ENCODE measurements around the gene AHNAK.

Gene AHNAK

DNA sequence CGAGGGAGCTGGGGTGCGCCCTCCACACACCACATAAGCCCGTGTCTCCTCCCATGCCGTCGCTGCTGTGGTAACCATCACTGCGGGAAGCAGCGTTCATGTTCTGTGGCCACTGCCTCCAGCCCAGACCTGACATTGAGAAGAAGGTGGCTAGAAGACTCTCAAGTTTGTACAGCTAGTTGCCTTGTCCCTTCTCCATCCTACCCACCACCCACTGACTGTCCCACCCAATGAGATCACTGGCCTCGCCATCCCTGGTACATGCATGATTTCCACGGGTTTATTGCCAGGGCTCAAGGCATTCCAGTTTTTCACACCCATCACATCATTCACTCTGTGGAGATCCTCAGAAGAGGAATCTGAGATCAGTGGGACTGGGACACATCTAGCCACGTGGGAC is 33.0 kb downstream of the AHNAK start:
- 86 to 97% methylated on average over 8 to 9 of the region's 10 CpGs for WGBS, 2 experiments (ENCODE audit: insufficient coverage in 2 of 2)
- Histone ChIP-seq H3K27ac (ENCODE audit: low read depth, low read length, severe bottlenecking) (no peak overlapping the region), H3K36me3 (ENCODE audit: control insufficient read depth, insufficient read depth, low read length) (peaks cover 33% of the 10 kb centered on the region), H3K4me1 (ENCODE audit: control insufficient read depth, insufficient read depth, low read length, poor library complexity, severe bottlenecking) (peaks cover 9% of the 10 kb centered on the region), H3K4me3 (ENCODE audit: extremely low read depth, insufficient read depth, low read length, poor library complexity, severe bottlenecking) (no peak overlapping the region), H3K9me3 (ENCODE audit: control insufficient read depth, low read length) (no peaks in the 10 kb centered on the region)

GRCh38 chr11:62512961-62513360 is 33.6 kb downstream of the AHNAK start:
- H3K27ac ChIP-seq (ENCODE audit: low read depth, low read length, severe bottlenecking) = peak overlapping the region; percentile 41
- WGBS, 2 experiments (ENCODE audit: insufficient coverage in 2 of 2) = 90 to 95% methylated on average over 8 of the region's 8 CpGs

DNA sequence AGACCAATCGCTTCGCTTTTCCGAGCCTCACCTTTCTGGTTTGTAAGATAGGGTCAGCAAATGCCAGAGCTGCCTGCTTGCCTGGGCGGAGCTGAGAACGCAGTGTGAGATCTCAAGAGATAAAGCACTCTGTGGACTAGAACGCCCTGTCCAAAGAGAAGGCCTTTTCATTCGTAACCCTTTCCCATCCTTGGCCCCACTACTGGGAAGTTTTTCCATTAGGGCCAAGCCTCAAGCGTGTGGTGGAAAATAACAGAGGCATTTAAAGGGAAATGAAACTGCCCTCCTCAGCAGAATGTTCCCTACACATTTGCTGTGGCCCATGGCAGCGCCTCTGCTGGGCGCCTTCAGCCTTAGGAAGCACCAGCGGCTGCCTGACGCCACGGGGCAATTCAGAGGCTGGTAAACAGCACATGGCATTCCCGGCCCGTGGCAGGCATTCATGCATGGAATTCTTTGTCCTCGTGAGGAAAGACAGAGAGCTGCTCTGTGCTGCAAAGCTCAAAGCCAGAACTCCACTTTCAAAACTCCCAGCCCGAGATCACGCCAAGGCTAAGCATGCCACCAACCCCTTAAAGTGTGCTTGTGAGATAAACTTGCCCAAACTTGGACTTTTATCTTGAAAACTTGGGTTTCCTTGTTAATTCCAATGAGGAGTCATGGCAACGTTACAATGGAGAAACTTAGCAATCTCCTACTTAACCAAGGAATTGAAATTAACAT is 38.1 kb downstream of the AHNAK start:
- H3K4me1 ChIP-seq (ENCODE audit: control insufficient read depth, insufficient read depth, low read length, poor library complexity, severe bottlenecking) = peaks cover 48% of the 10 kb centered on the region
- no peaks in the 10 kb centered on the region for H3K9me3 ChIP-seq (ENCODE audit: control insufficient read depth, low read length)
- H3K36me3 ChIP-seq (ENCODE audit: control insufficient read depth, insufficient read depth, low read length) = no peaks in the 10 kb centered on the region
- 7 to 9% methylated on average over 13 to 18 of the region's 19 CpGs for WGBS, 2 experiments (ENCODE audit: insufficient coverage in 2 of 2)
- peak overlapping the region; percentile 11 for H3K4me3 ChIP-seq (ENCODE audit: extremely low read depth, insufficient read depth, low read length, poor library complexity, severe bottlenecking)
- H3K27ac ChIP-seq (ENCODE audit: low read depth, low read length, severe bottlenecking) = peak overlapping the region; percentile 98

More at GRCh38 chr11:62512961-62513360, 33.6 kb downstream of the AHNAK start:
- Histone ChIP-seq H3K9me3 (ENCODE audit: control insufficient read depth, low read length) (no peaks in the 10 kb centered on the region), H3K36me3 (ENCODE audit: control insufficient read depth, insufficient read depth, low read length) (peaks cover 26% of the 10 kb centered on the region), H3K4me1 (ENCODE audit: control insufficient read depth, insufficient read depth, low read length, poor library complexity, severe bottlenecking) (peaks cover 14% of the 10 kb centered on the region), H3K4me3 (ENCODE audit: extremely low read depth, insufficient read depth, low read length, poor library complexity, severe bottlenecking) (no peak overlapping the region)

GRCh38 chr11:62507125-62507422 is 39.5 kb downstream of the AHNAK start:
- WGBS, 2 experiments (ENCODE audit: insufficient coverage in 2 of 2) = 90% methylated on average over 1 of the region's 1 CpG; no CpG with 5 or more reads in 1 of the 2 experiments
- no peaks in the 10 kb centered on the region for H3K9me3 ChIP-seq (ENCODE audit: control insufficient read depth, low read length)
- H3K36me3 ChIP-seq (ENCODE audit: control insufficient read depth, insufficient read depth, low read length) = no peaks in the 10 kb centered on the region
- H3K4me1 ChIP-seq (ENCODE audit: control insufficient read depth, insufficient read depth, low read length, poor library complexity, severe bottlenecking) = peaks cover 48% of the 10 kb centered on the region
- H3K4me3 ChIP-seq (ENCODE audit: extremely low read depth, insufficient read depth, low read length, poor library complexity, severe bottlenecking) = no peak overlapping the region
- H3K27ac ChIP-seq (ENCODE audit: low read depth, low read length, severe bottlenecking) = peak overlapping the region; percentile 41

- WGBS, 2 experiments (ENCODE audit: insufficient coverage in 2 of 2) = 72 to 89% methylated on average over 4 to 5 of the region's 10 CpGs
- no peaks in the 10 kb centered on the region for H3K36me3 ChIP-seq (ENCODE audit: control insufficient read depth, insufficient read depth, low read length)
- no peak overlapping the region for H3K4me3 ChIP-seq (ENCODE audit: extremely low read depth, insufficient read depth, low read length, poor library complexity, severe bottlenecking)
- H3K9me3 ChIP-seq (ENCODE audit: control insufficient read depth, low read length) = no peaks in the 10 kb centered on the region
- H3K27ac ChIP-seq (ENCODE audit: low read depth, low read length, severe bottlenecking) = peak overlapping the region; percentile 41
- H3K4me1 ChIP-seq (ENCODE audit: control insufficient read depth, insufficient read depth, low read length, poor library complexity, severe bottlenecking) = peaks cover 48% of the 10 kb centered on the region
Measured at GRCh38 chr11:62506413-62507124, 40.0 kb downstream of the AHNAK start.

- Histone ChIP-seq H3K4me1 (ENCODE audit: control insufficient read depth, insufficient read depth, low read length, poor library complexity, severe bottlenecking) (peaks cover 48% of the 10 kb centered on the region), H3K4me3 (ENCODE audit: extremely low read depth, insufficient read depth, low read length, poor library complexity, severe bottlenecking) (no peak overlapping the region), H3K27ac (ENCODE audit: low read depth, low read length, severe bottlenecking) (peak overlapping the region; percentile 23), H3K36me3 (ENCODE audit: control insufficient read depth, insufficient read depth, low read length) (no peaks in the 10 kb centered on the region), H3K9me3 (ENCODE audit: control insufficient read depth, low read length) (no peaks in the 10 kb centered on the region)
- 21 to 32% methylated on average over 14 to 22 of the region's 30 CpGs for WGBS, 2 experiments (ENCODE audit: insufficient coverage in 2 of 2)
Measured at GRCh38 chr11:62505440-62506091, 41.0 kb downstream of the AHNAK start.

- no peaks in the 10 kb centered on the region for H3K36me3 ChIP-seq (ENCODE audit: control insufficient read depth, insufficient read depth, low read length)
- H3K4me3 ChIP-seq (ENCODE audit: extremely low read depth, insufficient read depth, low read length, poor library complexity, severe bottlenecking) = no peak overlapping the region
- 41 to 46% methylated on average over 8 to 12 of the region's 12 CpGs for WGBS, 2 experiments (ENCODE audit: insufficient coverage in 2 of 2)
- no peaks in the 10 kb centered on the region for H3K9me3 ChIP-seq (ENCODE audit: control insufficient read depth, low read length)
- H3K27ac ChIP-seq (ENCODE audit: low read depth, low read length, severe bottlenecking) = peak overlapping the region; percentile 16
- H3K4me1 ChIP-seq (ENCODE audit: control insufficient read depth, insufficient read depth, low read length, poor library complexity, severe bottlenecking) = peaks cover 48% of the 10 kb centered on the region
Measured at GRCh38 chr11:62505059-62505439, 41.6 kb downstream of the AHNAK start.

DNA sequence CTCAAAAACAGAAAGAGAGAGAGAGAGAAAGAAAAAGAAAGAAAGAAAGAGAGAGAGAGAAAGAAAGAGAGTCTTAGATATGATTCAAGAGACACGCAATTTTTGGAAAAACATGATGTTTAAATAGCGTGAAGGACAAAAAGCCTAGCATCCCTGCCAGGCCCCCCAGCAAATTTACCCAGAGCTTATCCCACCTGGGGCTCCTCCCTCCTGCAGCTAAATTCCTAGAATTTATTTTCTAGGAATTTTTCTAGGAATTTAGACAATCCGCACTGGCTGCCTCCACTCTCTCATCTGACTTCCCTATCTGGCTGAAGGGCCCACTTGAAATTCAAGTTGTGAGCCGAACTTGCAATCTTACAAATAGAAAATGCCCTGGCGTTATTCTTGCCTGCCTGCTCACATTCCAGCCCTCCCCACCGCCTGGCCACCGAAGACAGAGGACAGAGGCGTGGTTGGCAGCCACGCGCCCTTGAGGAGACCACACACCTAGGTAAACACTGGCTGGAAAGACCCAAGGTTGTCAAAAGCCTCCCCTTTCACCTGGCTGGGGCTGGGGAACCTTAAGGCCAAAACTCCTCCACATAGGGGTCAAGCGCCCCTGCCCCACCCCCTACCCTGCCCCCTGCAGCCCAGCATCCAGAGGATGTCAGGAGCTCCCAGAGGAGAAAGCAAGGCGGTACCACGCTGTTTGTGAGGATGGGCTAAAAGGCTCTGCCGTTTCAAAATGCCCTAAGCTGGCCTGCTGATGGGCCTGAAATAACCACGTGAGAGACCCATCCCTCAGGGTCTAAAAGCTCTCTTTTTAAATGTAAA is 42.2 kb downstream of the AHNAK start:
- peak overlapping the region; percentile 23 for H3K27ac ChIP-seq (ENCODE audit: low read depth, low read length, severe bottlenecking)
- H3K4me1 ChIP-seq (ENCODE audit: control insufficient read depth, insufficient read depth, low read length, poor library complexity, severe bottlenecking) = peaks cover 49% of the 10 kb centered on the region
- 54 to 57% methylated on average over 10 of the region's 15 CpGs for WGBS, 2 experiments (ENCODE audit: insufficient coverage in 2 of 2)

DNA sequence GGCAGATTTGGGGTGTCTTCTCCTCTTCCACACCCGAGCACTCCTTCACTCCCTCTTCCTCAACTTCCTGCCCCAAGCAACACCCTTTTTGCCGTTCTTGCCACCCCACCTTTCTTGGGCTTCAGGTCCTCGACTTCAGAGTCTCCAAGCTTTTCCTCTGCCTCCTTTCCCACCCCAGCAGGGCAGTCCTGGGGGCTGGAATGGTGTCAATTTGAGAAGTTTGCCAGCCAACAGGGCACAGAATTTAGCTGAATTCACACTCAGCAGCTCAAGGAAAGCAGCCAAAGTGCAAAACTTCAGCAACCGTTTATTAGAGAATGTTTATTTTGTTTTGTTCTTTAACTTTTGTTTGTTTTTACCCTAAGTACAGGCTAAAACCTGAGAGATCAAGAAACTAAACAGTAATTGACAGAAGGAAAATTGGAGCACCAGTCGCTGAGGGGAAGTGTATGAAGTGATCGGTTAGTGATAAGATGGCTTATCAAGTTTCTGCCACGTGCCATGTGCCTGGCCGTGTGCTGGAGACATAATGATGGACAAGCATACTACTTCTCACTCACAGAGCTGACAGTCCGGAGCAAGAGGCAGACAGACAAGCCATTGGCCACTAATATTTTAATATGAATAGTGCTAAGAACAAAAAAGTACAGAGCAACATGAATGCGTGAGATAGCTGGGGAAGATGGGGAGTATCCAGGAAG is 44.4 kb downstream of the AHNAK start:
- H3K4me1 ChIP-seq (ENCODE audit: control insufficient read depth, insufficient read depth, low read length, poor library complexity, severe bottlenecking) = peaks cover 29% of the 10 kb centered on the region
- 74 to 95% methylated on average over 4 to 5 of the region's 10 CpGs for WGBS, 2 experiments (ENCODE audit: insufficient coverage in 2 of 2)

More for the DNA sequence above, 42.2 kb downstream of the AHNAK start:
- H3K9me3 ChIP-seq (ENCODE audit: control insufficient read depth, low read length) = no peaks in the 10 kb centered on the region
- H3K4me3 ChIP-seq (ENCODE audit: extremely low read depth, insufficient read depth, low read length, poor library complexity, severe bottlenecking) = no peak overlapping the region
- no peaks in the 10 kb centered on the region for H3K36me3 ChIP-seq (ENCODE audit: control insufficient read depth, insufficient read depth, low read length)

GRCh38 chr11:62501432-62501891 is 45.1 kb downstream of the AHNAK start:
- Histone ChIP-seq H3K4me1 (ENCODE audit: control insufficient read depth, insufficient read depth, low read length, poor library complexity, severe bottlenecking) (peaks cover 22% of the 10 kb centered on the region), H3K9me3 (ENCODE audit: control insufficient read depth, low read length) (no peaks in the 10 kb centered on the region), H3K36me3 (ENCODE audit: control insufficient read depth, insufficient read depth, low read length) (no peaks in the 10 kb centered on the region), H3K4me3 (ENCODE audit: extremely low read depth, insufficient read depth, low read length, poor library complexity, severe bottlenecking) (no peak overlapping the region), H3K27ac (ENCODE audit: low read depth, low read length, severe bottlenecking) (no peak overlapping the region)
- WGBS, 2 experiments (ENCODE audit: insufficient coverage in 2 of 2) = 85 to 92% methylated on average over 5 to 7 of the region's 11 CpGs

More for the DNA sequence above, 44.4 kb downstream of the AHNAK start:
- Histone ChIP-seq H3K36me3 (ENCODE audit: control insufficient read depth, insufficient read depth, low read length) (no peaks in the 10 kb centered on the region), H3K4me3 (ENCODE audit: extremely low read depth, insufficient read depth, low read length, poor library complexity, severe bottlenecking) (no peak overlapping the region), H3K9me3 (ENCODE audit: control insufficient read depth, low read length) (no peaks in the 10 kb centered on the region), H3K27ac (ENCODE audit: low read depth, low read length, severe bottlenecking) (no peak overlapping the region)
